ENCODE measurements around the gene SYT12.
A peak's percentile ranks its signal among the peaks of the same experiment; 100 is the strongest.

SYT12 gene

GRCh38 chr11:67056267-67057204 is 33.6 kb downstream of the SYT12 start, which contains the start of gene RHOD:
Gene RHOD, plus strand, starts transcription at chr11:67056847. Its CDS starts 56 bp downstream, at chr11:67056903.
- DNase-seq (ENCODE audit: low spot score) = no peak

DNA sequence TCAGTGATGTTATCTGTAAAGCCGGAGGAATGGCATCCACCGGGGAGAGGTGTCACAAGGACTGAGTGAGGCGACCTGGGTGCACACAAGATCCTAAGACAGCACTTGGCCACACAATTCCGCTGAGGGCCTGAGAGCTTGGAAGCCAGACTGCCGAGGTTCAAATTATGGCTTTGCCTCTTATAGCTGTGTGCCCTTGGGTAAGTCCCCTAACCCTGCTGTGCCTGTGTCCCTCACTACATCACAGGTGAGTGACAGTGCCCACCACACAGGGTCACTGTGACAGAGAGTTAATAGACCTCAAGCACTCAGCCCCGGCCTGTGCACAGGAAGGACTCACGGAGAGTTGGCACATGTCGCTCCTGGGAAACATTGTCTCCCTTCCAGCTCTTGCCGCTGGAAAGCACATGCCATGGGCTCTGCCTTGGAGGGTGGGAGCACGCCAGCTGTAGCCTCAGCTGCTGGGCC is 34.3 kb downstream of the SYT12 start:
- no peak for DNase-seq (ENCODE audit: low spot score)

GRCh38 chr11:67058506-67058905 is 35.6 kb downstream of the SYT12 start:
- DNase-seq (ENCODE audit: low spot score) = no peak

GRCh38 chr11:67059671-67060070 is 36.7 kb downstream of the SYT12 start:
- no peak for DNase-seq (ENCODE audit: low spot score)

GRCh38 chr11:67060111-67060522 is 37.2 kb downstream of the SYT12 start:
- DNase-seq (ENCODE audit: low spot score) = no peak

DNA sequence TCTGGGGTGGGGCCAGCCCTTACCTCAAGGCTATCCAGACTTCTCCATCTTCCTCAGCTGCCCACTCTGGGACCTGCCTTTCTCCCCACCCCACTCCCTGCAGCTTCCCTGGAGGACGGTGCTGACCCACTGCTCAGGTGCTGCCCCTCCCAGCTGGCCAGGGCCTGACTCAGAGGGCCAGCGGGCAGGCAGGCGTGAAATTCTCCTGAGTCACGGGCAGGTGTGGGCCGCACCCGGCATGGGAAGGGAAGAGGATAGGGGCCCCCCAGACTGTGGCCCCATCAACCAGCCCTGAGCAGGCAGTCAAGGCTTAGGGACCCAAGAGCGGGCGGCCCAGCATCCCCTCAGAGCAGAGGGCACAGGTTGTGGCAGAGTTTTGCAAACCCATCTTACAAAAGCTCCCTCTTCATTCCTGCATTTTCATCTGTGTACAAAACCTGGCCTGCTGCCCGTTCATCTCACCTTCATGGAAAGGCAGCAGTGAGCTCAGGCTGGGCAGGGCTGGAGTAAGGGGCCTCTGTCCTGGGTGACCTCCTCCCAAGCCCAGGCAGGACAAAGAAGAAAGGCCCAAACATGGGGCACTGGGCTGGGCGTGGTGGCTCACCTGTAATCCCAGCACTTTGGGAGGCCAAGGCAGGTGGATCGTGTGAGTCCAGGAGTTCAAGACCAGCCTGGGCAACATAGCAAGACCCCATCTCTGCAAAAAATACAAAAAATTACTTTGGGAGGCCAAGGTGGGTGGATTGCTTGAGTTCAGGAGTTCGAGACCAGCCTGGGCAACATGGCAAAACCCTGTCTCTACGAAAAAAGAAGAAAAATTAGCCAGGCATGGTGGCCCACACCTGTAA is 39.8 kb downstream of the SYT12 start:
- no peak for DNase-seq (ENCODE audit: low spot score)

GRCh38 chr11:67066333-67066709 is 43.4 kb downstream of the SYT12 start:
- DNase-seq (ENCODE audit: low spot score) = no peak

GRCh38 chr11:67071420-67072284 is 48.7 kb downstream of the SYT12 start:
- DNase-seq (ENCODE audit: low spot score) = peak; percentile 64

DNA sequence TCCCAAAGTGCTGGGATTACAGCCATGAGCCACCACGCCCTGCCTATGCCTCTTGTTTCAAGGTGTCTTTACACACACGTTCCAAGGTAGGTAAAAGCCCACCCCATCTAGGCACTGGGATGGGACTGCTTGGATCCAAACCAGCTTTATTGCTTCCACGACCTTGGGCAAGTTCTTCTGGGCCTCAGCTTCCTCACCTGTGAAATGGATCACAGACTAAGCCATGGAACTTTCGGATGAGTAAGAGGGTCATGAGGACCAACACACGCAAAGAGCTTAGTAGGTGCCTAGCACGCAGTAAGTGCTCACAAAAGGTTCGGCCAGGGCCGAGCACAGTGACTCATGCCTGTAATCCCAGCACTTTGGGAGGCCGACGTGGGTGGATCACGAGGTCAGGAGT is 49.4 kb downstream of the SYT12 start:
- DNase-seq (ENCODE audit: low spot score) = no peak

DNA sequence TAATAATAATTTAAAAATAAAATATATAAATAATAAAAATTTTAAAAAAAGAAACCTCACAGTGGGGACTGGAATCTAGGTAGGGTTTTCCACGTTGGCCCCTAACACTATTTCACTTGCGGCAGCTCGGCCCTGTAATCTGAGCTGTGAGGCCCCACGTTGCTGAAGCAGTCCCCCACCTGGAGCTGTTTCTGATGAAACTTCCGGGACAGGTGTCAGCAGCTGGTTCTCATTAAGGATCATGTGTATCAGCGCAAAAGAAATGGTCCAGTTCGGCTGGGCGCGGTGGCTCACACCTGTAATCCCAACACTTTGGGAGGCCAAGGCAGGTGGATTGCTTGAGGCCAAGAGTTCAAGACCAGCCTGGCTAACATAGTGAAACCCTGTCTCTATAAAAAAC is 51.0 kb downstream of the SYT12 start:
- no peak for DNase-seq (ENCODE audit: low spot score)

- no peak for DNase-seq (ENCODE audit: low spot score)
Observed at GRCh38 chr11:67076202-67076601, 53.3 kb downstream of the SYT12 start.

DNA sequence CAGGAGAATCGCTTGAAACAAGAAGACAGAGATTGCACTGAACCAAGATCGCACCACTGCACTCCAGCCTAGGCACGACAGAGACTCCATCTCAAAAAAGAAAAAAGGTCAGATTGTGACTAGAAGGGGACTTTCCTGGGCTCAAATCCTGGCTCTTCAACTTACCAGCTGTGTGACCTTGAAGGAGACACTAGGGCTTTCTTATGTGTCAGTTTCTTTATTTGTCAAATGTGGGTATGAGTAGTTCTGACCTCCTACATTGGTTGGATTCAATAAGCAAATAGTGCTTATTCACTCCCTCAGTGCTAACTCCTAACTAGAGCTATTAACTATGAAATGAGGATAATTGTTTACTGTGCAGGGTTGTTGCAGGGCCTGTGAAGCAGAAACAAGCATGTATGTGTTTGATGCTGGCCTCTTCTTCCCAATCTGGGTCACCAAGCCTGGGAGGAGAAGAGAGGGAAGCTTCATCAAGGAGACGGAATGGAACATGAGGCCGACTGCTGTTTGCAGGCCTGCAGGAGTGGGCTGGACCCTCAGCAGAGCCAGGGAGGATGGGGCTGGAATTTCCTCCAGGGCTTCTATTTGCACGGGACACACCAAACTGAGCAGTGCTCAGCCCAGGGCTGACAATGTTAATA is 56.3 kb downstream of the SYT12 start:
- DNase-seq (ENCODE audit: low spot score) = peak; percentile 58

DNA sequence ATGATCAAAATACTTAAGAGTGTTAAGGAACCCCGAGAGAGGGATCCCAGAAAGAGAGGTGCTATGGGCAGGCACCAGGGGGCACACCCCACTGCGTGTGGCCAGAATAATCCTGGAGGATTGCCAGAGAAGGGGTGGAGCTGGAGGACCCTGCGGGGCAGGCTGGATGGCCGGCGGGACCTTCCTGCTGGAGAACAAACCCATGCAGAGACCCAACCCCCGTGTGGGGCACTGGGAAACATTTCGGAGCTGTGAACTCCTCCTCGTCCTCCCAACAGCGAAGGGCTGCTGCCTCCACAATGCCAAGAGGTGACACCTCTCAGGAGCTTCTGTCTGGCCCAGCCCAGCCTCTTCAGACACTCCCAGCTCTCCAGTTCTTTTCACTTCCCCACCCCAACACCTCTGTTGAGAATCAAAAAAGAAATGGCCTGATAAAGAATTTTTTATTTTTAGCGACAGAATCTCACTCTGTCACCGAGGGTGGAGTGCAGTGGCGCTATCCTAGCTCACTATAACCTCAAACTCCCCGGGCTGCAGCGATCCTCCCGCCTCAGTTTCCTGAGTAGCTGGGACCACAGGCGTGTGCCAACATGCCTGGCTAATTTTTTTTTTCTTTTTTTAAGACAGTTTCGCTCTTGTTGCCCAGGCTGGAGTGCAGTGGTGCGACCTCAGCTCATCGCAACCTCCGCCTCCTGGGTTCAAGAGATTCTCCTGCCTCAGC is 59.3 kb downstream of the SYT12 start:
- DNase-seq (ENCODE audit: low spot score) = no peak

DNA sequence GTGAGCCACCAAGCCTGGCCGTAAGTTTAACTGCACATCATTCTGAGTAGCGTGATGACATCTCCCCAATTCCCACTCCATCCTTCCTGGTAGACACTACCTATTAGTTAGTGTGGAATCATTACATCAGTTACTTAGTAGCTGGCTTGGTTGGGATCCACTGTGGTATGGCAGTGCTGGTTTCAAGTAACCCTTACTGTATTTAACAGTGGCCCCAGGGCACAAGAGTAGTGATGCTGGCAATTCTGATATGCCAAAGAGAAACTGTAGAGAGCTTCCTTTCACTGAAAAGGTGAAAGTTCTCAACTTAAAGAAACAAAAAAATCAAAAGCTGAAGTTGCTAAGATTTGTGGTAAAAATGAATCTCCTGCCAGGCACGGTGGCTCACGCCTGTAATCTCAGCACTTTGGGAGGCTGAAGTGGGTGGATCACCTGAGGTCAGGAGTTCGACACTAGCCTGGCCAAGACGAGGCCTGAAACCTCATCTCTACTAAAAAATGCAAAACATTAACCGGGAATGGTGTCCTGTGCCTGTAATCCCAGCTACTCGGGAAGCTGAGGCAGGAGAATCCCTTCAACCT is 60.9 kb downstream of the SYT12 start:
- DNase-seq (ENCODE audit: low spot score) = no peak

- no peak for DNase-seq (ENCODE audit: low spot score)
Observed at GRCh38 chr11:67085617-67086016, 62.7 kb downstream of the SYT12 start.

GRCh38 chr11:67090717-67091116 is 67.8 kb downstream of the SYT12 start:
- DNase-seq (ENCODE audit: low spot score) = no peak

DNA sequence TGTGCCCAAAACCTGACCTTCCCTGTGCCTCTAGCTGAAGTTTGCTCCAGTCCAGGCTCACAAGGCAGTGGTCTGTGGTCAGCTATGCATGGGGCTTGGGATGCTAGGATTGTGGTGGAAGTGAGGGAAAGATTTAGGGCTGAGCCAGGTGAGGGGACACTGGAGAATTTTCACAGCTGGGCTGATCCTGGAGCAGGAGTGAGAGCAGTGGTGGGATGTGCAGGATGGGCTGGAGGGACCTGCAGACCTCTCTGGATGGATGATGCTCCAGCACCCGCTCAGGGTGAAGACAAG is 72.2 kb downstream of the SYT12 start:
- DNase-seq (ENCODE audit: low spot score) = no peak

DNA sequence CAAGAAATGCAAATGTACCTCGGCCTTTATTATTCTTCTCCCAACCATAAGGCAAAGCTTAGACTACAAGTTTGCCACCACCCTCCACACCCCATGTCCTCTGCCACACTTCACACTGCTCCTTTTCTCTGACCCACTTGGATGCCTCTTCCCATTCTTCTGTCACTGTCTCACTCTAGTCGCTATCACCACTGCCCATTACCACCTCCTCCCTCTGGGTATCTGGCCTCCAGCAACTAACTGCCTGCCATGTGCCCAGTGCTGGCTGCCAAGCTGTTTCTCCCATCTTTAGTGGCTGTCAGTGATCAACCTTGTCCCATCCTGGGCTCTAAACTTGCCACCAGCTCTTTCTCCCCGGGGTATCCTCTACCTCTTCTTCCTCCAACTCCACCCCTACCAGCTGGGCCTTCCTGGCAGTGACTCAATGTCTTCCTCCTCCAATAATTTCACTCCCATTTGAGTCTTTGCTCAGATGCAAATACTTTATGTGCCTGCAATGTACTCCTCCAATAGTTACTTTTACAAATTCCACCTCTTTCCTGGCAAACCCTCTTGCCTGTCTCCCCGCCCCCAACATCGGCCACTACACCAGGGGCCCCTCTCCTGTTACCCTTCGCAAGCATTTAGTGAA is 76.0 kb downstream of the SYT12 start:
- DNase-seq (ENCODE audit: low spot score) = no peak

GRCh38 chr11:67099831-67100324 is 76.9 kb downstream of the SYT12 start:
- no peak for DNase-seq (ENCODE audit: low spot score)

Measured in activated CD4-positive, alpha-beta T cell treated with anti-CD3 and anti-CD28 coated beads, Interleukin-2, Interleukin-4, amounts not matched to agents 100 ng/mL and 50 ng/mL, durations not matched to agents 16 hours and 8 hours (primary cell).